ENCODE results near the gene BLVRB. TPM values are rescaled to one million over a fixed set of nuclear protein-coding genes. Genes with fewer than 3 reads are reported as not detected.
"Not testable (repeated sequence)": the region's sequence is repeated elsewhere in the genome, so short reads cannot be mapped to it uniquely, and the experiment has no call there.

The BLVRB gene
- polyA plus RNA-seq, 6 donors from 2014 or later = 5.3 to 35.3 (median 24.5) TPM

DNA sequence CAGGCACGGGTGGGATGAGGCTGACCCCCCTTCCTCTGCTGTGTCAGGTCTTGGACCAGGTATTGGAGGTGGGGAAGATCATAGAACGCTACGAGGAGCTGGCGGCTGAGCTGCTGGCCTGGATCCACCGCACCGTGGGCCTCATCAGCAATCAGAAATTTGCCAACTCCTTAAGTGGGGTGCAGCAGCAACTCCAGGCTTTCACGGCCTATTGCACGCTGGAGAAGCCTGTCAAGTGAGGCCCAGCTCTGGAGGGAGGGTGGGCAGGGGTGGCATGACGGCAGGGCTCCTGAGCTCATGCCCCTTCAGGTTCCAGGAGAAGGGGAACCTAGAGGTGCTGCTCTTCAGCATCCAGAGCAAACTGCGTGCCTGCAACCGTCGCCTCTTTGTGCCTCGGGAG is 36.5 kb upstream of the BLVRB start:
- Mint-ChIP-seq H3K4me1 (peaks cover 0 to 12% (median 4%) of the 10 kb centered on the region in 3 donors), H3K9me3 (peaks cover 0 to 4% (median 0%) of the 10 kb centered on the region in 7 donors), H3K36me3 (no peaks in the 10 kb centered on the region), H3K27me3 (peaks cover 26 to 65% (median 60%) of the 10 kb centered on the region in 3 donors), H3K4me3 (no peak overlapping the region), H3K27ac (no peak overlapping the region)
- DNase-seq (no peak), ATAC-seq (ENCODE audit: low read depth in 2 of 2) (no peak)

DNA sequence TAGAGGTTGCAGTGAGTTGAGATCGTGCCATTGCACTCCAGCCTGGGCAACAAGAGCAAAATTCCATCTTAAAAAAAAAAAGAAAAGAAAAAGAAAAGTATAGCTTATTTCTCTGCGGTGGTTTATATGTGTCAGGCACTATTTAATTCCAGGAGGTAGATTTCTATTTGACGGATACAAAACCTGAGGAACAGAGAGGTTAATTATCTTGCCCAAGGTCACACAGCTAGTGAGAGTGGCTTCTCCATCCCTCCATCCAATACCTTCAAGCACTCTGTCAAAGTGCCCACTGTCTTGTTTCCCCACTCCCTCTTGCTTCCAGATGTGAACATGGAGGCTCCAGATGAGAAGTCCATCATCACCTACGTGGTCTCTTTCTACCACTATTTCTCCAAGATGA is 36.1 kb upstream of the BLVRB start:
- H3K36me3 Mint-ChIP-seq = no peaks in the 10 kb centered on the region
- H3K27ac Mint-ChIP-seq = no peak overlapping the region
- H3K27me3 Mint-ChIP-seq = peaks cover 26 to 65% (median 61%) of the 10 kb centered on the region in 3 donors
- peaks cover 0 to 12% (median 4%) of the 10 kb centered on the region in 3 donors for H3K4me1 Mint-ChIP-seq
- no peak overlapping the region for H3K4me3 Mint-ChIP-seq
- ATAC-seq (ENCODE audit: low read depth in 2 of 2) (no peak), DNase-seq (no peak)
- H3K9me3 Mint-ChIP-seq = peaks cover 0 to 4% (median 0%) of the 10 kb centered on the region in 7 donors

- ATAC-seq (ENCODE audit: low read depth in 2 of 2); H3K27ac Mint-ChIP-seq; H3K36me3 Mint-ChIP-seq; H3K9me3 Mint-ChIP-seq; DNase-seq; H3K4me3 Mint-ChIP-seq: not testable (repeated sequence)
- Mint-ChIP-seq H3K4me1 (peaks cover 0 to 12% (median 4%) of the 10 kb centered on the region in 3 donors), H3K27me3 (peaks cover 26 to 60% (median 59%) of the 10 kb centered on the region in 3 donors)
These were observed 35.4 kb upstream of the BLVRB start for GRCh38 chr19:40500678-40501530.

DNA sequence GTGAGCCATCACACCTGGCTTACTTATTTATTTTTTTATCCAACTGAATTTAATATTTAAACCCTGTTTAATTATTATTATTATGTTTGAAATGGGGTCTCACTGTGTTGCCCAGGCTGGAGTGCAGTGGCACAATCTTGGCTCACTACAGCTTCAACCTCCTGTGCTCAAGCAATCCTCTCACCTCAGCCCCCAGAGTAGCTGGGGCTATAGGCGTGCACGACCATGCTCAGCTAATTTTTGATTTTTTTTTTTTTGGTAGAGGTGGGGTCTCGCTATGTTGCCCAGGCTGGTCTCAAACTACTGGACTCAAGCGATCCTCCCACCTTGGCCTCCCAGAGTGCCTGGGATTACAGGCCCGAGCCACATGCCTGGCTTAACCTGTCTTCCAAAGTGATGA is 33.8 kb upstream of the BLVRB start:
- Mint-ChIP-seq H3K4me3 (no peak overlapping the region), H3K27ac (no peak overlapping the region), H3K36me3 (no peaks in the 10 kb centered on the region), H3K9me3 (no peaks in the 10 kb centered on the region), H3K4me1 (peaks cover 0 to 4% (median 0%) of the 10 kb centered on the region in 3 donors), H3K27me3 (peaks cover 19 to 55% (median 55%) of the 10 kb centered on the region in 3 donors)
- DNase-seq (no peak), ATAC-seq (ENCODE audit: low read depth in 2 of 2) (no peak)

GRCh38 chr19:40497214-40497613 is 31.7 kb upstream of the BLVRB start:
- Mint-ChIP-seq H3K27ac (no peak overlapping the region), H3K36me3 (no peaks in the 10 kb centered on the region), H3K27me3 (peaks cover 20 to 44% (median 41%) of the 10 kb centered on the region in 3 donors), H3K4me1 (no peaks in the 10 kb centered on the region), H3K4me3 (no peak overlapping the region), H3K9me3 (no peaks in the 10 kb centered on the region)
- ATAC-seq (ENCODE audit: low read depth in 2 of 2) (no peak), DNase-seq (no peak)

GRCh38 chr19:40494191-40494838 is 28.8 kb upstream of the BLVRB start:
- Mint-ChIP-seq H3K27me3 (peaks cover 14 to 46% (median 35%) of the 10 kb centered on the region in 3 donors), H3K4me3 (no peak overlapping the region), H3K27ac (peak overlapping the region in 1 of 6 donors; percentile 34), H3K4me1 (no peaks in the 10 kb centered on the region), H3K36me3 (peaks cover 0 to 4% of the 10 kb centered on the region in 2 donors), H3K9me3 (peaks cover 0 to 3% (median 0%) of the 10 kb centered on the region in 7 donors)
- ATAC-seq (ENCODE audit: low read depth in 2 of 2) (no peak), DNase-seq (no peak)

DNA sequence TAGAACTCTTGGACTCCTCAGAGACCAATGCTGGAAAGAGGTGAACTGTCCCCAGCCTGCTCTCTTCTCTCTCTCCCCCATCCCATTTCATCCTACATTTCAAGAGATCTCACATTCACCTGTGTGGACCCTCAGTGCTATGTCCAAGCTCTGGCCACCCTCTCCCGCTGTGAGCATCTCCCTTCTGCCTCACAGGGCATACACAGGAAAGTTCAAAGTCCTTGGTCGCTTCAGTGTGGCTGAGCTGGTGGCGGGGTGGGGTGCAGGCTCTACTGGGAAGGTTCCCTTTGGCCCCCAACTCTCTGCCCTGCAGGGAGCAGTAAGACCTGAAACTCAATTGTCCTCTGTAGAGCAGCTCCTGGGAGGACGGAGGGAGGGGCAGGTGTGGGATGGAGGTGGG is 28.2 kb upstream of the BLVRB start:
- Mint-ChIP-seq H3K4me1 (no peaks in the 10 kb centered on the region), H3K9me3 (peaks cover 0 to 3% (median 0%) of the 10 kb centered on the region in 7 donors), H3K27me3 (peaks cover 14 to 49% (median 35%) of the 10 kb centered on the region in 3 donors), H3K27ac (peak overlapping the region in 1 of 6 donors; percentile 12), H3K4me3 (no peak overlapping the region), H3K36me3 (peaks cover 0 to 4% of the 10 kb centered on the region in 2 donors)
- no peak for DNase-seq
- no peak for ATAC-seq (ENCODE audit: low read depth in 2 of 2)

DNA sequence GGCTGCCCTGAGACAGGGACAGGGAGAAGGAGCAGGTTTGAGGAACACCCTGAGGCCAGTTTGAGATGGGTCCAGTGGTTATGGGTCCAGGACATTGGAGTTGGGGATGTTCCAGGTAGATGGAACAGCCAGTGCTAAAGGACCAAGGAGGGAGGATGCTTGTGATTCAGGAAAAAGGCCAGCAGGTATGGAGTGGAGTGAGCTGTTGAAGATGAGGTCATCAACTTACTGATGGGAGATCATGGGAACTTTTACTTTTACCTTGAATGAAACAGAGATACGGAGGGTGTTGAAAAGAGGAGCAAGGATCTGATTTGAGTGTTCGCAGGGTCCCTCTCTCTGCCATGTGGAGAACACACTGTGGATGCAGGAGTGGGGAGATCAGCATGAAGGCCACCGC is 26.7 kb upstream of the BLVRB start:
- Mint-ChIP-seq H3K36me3 (peaks cover 0 to 4% of the 10 kb centered on the region in 2 donors), H3K27ac (peak overlapping the region in 2 of 6 donors; percentile 31 to 41), H3K4me3 (no peak overlapping the region), H3K27me3 (peaks cover 21 to 56% (median 35%) of the 10 kb centered on the region in 3 donors), H3K4me1 (peaks cover 0 to 7% (median 0%) of the 10 kb centered on the region in 3 donors), H3K9me3 (peaks cover 0 to 5% (median 0%) of the 10 kb centered on the region in 7 donors)
- DNase-seq (no peak), ATAC-seq (ENCODE audit: low read depth in 2 of 2) (no peak)

DNA sequence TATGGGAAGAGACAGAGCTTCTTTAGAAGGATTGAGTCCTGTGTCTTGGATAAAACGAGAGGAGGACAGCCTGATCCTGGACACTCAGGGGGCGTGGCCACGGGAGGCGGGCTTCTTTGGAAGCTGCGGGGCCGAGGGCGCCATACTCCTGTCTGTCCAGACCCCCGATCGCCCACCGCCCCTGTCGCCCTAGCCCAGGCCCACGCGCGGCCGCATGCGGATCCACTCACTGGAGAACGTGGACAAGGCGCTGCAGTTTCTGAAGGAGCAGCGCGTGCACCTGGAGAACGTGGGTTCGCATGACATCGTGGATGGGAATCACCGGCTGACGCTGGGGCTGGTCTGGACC is 24.3 kb upstream of the BLVRB start:
- Mint-ChIP-seq H3K27ac (no peak overlapping the region), H3K36me3 (peaks cover 0 to 4% of the 10 kb centered on the region in 2 donors), H3K4me3 (no peak overlapping the region), H3K4me1 (peaks cover 0 to 7% (median 0%) of the 10 kb centered on the region in 3 donors), H3K9me3 (peaks cover 0 to 5% (median 0%) of the 10 kb centered on the region in 7 donors), H3K27me3 (peaks cover 29 to 66% (median 34%) of the 10 kb centered on the region in 3 donors)
- ATAC-seq (ENCODE audit: low read depth in 2 of 2) (no peak), DNase-seq (no peak)

DNA sequence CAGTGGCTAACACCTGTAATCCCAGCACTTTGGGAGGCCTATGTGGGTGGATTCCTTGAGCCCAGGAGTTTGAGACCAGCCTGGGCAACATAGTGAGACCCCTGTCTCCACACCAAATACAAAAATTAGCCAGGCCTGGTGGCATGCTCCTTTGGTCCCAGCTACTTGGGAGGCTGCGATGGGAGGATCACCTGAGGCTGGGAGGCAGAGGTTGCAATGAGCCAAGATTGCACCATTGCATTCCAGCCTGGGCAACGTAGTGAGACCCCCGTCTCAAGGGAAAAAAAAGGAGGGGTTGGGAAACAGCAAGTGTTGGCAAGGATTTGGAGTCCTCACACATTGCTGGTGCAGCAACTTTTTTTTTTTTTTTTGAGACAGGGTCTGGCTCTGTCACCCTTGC is 20.5 kb upstream of the BLVRB start:
- H3K4me3 Mint-ChIP-seq = no peak overlapping the region
- no peak for ATAC-seq (ENCODE audit: low read depth in 2 of 2)
- H3K36me3 Mint-ChIP-seq = peaks cover 0 to 2% of the 10 kb centered on the region in 2 donors
- H3K4me1 Mint-ChIP-seq = peaks cover 0 to 7% (median 0%) of the 10 kb centered on the region in 3 donors
- no peak for DNase-seq
- peaks cover 11 to 60% (median 32%) of the 10 kb centered on the region in 3 donors for H3K27me3 Mint-ChIP-seq
- peaks cover 0 to 7% (median 0%) of the 10 kb centered on the region in 7 donors for H3K9me3 Mint-ChIP-seq
- no peak overlapping the region for H3K27ac Mint-ChIP-seq

DNA sequence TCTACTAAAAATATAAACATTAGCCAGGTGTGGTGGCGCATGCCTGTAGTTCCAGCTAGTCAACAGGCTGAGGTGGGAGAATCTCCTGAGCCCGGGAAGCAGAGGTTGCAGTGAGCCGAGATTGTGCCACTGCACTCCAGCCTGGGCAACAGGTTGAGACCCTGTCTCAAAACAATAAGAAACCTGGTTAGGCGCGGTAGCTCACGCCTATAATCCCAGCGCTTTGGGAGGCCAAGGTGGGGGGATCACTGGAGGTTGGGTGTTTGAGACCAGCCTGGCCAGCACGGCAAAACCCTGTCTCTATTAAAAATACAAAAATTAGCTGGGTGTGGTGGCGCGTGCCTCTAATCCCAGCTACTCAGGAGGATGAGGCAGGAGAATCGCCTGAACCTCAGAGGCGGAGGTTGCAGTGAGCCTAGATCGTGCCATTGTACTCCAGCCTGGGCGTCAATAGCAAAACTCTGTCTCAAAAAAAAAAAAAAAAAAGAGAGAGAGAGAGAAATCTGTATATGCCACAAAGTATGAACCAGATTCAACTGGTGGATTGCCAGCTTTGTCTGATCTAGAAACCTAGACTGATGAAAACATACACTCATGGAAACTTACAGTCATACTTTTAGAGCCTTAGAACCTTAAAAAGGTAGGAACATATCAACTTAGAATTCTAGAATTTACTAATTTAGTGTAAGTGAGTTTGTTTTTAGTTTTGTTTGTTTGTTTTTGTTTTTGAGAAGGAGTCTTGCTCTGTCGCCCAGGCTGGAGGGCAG is 10.5 kb upstream of the BLVRB start:
- peak overlapping the region in 1 of 6 donors; percentile 80 for H3K27ac Mint-ChIP-seq
- ATAC-seq (ENCODE audit: low read depth in 2 of 2); H3K9me3 Mint-ChIP-seq; H3K36me3 Mint-ChIP-seq; DNase-seq; H3K4me1 Mint-ChIP-seq; H3K4me3 Mint-ChIP-seq: not testable (repeated sequence)
- peaks cover 11 to 19% (median 19%) of the 10 kb centered on the region in 3 donors for H3K27me3 Mint-ChIP-seq

GRCh38 chr19:40474737-40475136 is 9.2 kb upstream of the BLVRB start:
- Mint-ChIP-seq H3K27ac (no peak overlapping the region), H3K9me3 (no peaks in the 10 kb centered on the region), H3K27me3 (peaks cover 8 to 28% (median 19%) of the 10 kb centered on the region in 3 donors), H3K4me3 (no peak overlapping the region), H3K4me1 (no peaks in the 10 kb centered on the region), H3K36me3 (no peaks in the 10 kb centered on the region)
- no peak for DNase-seq
- ATAC-seq (ENCODE audit: low read depth in 2 of 2) = no peak

GRCh38 chr19:40472516-40472915 is 7.0 kb upstream of the BLVRB start:
- DNase-seq = no peak
- H3K36me3 Mint-ChIP-seq = no peaks in the 10 kb centered on the region
- no peak for ATAC-seq (ENCODE audit: low read depth in 2 of 2)
- no peak overlapping the region for H3K27ac Mint-ChIP-seq
- no peaks in the 10 kb centered on the region for H3K4me1 Mint-ChIP-seq
- H3K4me3 Mint-ChIP-seq = no peak overlapping the region
- peaks cover 4 to 32% (median 8%) of the 10 kb centered on the region in 3 donors for H3K27me3 Mint-ChIP-seq
- no peaks in the 10 kb centered on the region for H3K9me3 Mint-ChIP-seq

Measured in naive B cell (primary cell).